ENCODE results near the gene RPL22.

The RPL22 gene

GRCh38 chr1:6171548-6172124 lies 27.8 kb downstream of the RPL22 start:
- DNase-seq: peak; percentile 70

- DNase-seq: no peak
These were observed 28.6 kb downstream of the RPL22 start for GRCh38 chr1:6170742-6171201.

- no peak for DNase-seq
These were observed 29.2 kb downstream of the RPL22 start for GRCh38 chr1:6170116-6170741.

DNA sequence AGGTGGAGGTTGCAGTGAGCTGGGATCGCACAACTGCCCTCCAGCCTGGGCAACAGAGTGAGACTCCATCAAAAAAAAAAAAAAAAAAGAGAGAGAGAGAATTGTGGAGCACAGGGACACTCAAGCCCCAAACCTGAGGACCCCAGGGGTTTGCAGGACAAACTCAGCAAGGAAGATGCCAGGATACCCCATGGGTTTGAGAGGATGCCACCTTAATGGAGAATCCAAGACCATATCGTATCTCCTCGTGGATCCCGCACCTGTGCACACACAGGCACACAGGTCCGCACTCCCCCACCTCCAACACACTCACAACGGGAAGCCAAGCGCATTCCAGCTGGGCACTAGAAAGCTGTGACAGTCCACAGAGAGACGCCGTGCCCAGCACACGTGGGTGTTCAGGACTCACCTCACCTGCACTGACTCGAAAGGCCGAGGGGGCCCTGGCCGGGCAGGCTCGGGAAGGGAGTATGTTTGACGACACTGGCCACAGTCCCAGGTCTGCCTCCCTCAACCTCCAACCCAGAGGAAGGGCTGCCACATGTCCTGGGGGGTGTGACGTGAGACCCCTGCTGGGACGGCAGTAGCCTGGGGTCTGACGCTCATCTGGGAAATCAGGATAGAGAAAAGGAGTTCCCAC lies 30.3 kb downstream of the RPL22 start:
- no peak for DNase-seq

- no peak for DNase-seq
These were observed 31.7 kb downstream of the RPL22 start for GRCh38 chr1:6167391-6168303.

- DNase-seq: no peak
These were observed 32.6 kb downstream of the RPL22 start for GRCh38 chr1:6166655-6167390.

DNA sequence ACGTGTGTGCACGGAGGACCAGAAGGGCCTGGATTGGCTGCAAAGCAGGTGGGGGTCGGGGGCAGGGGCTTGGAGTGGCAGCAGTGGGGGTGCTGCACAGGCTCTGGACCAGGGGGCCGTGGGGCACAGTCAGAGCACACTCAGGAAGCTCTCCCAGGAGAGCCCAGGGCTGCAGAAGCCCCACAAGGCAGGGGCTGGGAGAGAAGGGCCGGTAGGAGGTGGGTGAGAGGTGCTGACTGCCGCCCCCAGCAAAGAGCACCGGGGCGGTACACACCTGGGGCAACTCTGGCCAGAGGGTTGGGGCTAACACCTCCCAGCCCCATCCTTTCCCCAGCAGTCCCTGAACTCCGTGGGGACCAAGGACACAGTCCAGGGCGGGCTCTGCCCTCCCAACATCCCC lies 33.2 kb downstream of the RPL22 start:
- no peak for DNase-seq

- no peak for DNase-seq
These were observed 33.9 kb downstream of the RPL22 start for GRCh38 chr1:6165441-6165985.

- DNase-seq: no peak
These were observed 34.4 kb downstream of the RPL22 start for GRCh38 chr1:6165027-6165426.

DNA sequence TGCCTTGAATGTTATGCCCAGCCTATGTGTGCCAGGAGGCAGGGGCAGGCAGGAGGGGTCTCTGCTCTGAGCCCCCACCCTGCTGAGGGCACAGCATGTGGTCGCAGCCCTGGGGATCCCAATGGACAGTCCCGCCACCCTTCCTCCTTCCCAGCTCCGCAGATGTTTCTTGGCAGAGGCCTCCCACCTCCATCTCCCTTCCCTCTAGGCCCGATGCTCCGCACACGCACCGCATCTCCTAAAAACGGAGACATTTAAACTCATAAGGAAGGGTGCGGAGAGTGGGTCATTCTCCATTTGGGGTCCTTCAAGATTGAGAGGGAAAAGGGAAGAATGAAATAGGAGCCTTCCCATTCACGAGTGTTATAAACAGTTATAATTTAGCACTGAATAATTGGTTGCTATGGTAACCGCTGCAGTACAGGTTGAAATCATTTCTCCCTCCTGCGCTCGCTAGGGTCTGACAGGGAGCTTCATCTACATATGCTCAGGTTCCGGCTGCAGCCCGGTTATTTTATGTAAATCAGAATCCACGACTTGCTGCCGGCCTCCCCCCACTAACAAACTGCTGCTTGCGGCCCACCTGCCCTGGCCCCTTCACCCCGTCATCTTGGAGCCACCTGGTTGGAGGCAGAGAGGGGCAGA lies 35.3 kb downstream of the RPL22 start:
- DNase-seq: no peak

- no peak for DNase-seq
These were observed 36.0 kb downstream of the RPL22 start for GRCh38 chr1:6163191-6163972.

GRCh38 chr1:6162773-6163172 lies 36.6 kb downstream of the RPL22 start:
- peak; percentile 36 for DNase-seq

DNA sequence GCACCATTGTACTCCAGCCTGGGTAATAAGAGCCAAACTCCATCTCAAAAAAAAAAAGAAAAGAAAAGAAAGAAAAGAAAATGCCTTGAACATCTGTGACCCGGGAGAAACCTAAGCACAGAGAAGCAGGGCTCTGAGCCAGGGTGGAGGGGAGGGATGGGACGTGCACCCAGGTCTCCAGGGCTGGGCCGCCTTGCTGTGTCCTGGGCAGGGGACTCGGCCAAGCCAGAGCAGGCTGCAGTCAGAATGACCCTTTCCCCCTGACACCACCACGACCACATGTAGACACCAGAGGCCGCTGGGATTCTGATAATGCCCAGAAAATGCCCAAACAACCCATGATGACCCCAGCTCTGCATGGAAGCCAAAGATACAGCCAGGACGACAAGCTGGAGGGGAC lies 37.1 kb downstream of the RPL22 start:
- DNase-seq: no peak

DNA sequence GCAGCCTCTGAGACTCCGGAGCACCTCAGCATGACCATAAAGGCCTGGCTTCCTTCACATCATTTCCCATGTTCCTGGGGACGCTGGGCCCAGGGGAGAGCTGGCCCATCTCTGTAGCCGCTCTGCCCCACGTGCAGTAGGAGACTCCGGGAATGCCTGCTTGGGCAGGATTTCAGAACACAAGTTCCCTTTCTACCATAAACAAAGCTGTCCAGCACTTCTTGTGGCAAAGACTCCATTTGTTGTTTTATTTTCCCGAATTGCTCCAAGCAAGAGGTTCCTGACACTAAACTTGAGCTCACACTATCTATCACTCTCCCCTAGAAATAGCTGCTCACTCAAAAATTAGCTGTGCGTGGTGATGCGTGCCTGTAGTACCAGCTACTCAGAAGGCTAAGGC lies 41.2 kb downstream of the RPL22 start:
- no peak for DNase-seq

DNA sequence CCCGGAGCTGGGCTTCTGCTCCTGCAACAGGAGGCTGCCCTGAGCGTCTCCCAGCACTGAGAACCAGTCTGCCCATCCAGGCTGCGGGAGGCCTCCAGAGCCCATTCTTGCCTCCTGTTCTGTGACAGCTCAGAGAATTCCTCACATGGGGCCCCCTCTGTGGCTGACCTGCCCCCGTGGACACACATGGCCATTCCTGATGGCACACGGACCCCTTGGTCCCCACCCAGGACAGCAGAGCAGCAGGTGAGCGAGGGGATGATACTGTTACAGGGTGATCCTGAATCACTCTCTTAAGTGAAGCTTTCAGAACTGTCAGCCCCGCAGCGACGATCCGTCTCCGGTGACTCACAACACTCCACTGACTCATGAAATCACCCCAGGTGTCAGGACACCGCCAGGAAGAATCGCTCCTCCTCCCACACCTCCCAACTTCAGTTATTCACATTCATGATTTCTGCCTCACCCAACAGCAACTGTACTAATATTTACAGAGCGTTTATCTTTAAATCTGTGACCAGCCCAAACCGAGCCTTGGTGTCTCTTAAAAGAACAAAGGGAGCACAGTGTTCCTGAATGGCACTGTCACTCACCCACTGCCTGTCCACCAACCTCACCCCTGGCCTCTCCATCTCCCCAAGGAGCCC lies 41.7 kb downstream of the RPL22 start:
- DNase-seq: no peak

DNA sequence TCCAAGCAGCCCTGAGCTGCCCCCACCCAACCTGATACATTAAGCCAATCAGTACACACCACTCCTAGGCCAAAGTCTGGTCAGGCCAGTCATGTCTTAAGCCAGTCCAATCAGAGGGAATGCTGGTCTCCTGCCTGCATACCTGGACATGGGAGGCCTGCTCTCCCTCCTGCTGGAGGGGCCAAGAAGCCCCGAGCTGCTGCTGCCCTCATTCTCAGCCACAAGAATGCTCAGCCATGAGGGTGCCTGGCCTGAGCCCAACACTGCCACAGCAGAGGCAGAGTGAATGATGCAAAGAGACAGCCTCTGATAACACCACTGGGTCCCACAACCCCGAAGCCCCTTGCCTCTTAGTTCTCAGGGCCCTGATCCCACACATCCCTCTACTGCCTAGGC lies 42.3 kb downstream of the RPL22 start:
- DNase-seq: no peak

DNA sequence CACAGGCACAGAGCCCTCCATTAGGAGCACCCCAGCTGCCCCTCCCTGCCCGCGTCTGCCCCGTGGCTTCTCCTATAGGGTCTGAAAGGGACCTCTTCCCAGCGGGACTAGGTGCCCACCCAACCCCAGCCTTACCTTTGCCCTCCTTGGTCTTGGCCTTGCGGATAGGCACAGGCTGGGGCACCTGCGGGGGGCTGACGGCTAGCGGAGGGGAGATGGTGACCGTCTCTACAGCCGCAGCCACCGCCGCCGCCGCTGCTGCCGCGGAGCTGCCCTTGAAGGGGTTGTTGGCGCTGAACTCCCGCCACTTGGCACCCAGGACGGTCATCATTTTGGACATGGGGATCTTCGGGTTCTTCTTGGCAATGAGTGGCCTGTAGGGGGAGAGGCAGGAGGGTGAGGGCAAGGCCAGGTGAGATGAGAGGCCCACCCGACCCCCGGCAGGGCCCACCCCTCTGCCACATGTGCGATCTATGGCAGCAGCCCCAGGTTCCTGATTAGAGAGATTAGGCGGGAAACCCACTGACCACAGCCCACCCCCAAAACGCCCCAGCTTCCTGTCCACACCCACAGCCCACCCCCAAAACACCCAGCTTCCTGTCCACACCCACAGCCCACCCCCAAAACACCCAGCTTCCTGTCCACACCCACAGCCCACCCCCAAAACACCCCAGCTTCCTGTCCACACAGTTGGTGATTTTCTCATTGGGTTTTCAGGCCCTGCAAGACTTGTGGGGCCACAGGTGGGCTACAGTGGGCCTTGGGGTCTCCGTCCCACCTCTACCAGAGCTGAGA lies 44.7 kb downstream of the RPL22 start:
- DNase-seq: no peak

DNA sequence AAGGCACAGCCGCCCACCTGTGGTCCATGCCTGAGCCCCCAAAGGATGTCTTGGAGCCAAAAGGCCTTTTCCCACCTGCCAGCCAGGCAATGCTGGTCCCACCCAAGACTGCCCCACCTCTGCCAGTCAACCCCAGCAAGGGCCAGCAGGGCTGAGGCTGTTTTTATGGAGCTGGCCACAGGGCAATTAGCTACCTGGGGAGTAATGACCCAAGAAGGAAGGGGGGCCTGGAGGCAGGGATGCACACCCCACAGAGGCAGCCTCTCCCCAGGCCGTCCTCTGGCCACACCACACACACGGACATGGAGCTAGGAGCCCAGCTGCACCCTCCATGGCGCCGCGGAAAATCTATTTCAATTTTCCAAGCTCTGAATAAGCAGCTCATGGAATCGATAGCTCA lies 46.5 kb downstream of the RPL22 start:
- no peak for DNase-seq

GRCh38 chr1:6152181-6152580 lies 47.2 kb downstream of the RPL22 start:
- DNase-seq: no peak

Measured in NCI-H82 (cell line).